H9 (cell line): ENCODE measurements around the gene ECHS1. TPM values are rescaled to one million over a fixed set of nuclear protein-coding genes. Genes with fewer than 3 reads are reported as not detected.

Experiments
- DNase-seq: peaks from one replicate; pipeline ENCODE4 v3.0.0-alpha.2; 2017
- H2AFZ ChIP-seq: one replicate; pipeline ENCODE4 v1.6.1; 2013; ENCODE audit warnings: mild to moderate bottlenecking, low read length, control low read depth, moderate library complexity
- H2AK5ac ChIP-seq: 2 replicates; pipeline ENCODE4 v1.6.1; 2013; ENCODE audit warnings: low read length, control low read depth, mixed read lengths; ENCODE audit not compliant: insufficient read length
- H2BK120ac ChIP-seq: one replicate; pipeline ENCODE4 v1.6.1; 2013; ENCODE audit warnings: low read depth, mild to moderate bottlenecking, low read length, control low read depth, inconsistent platforms; ENCODE audit not compliant: poor library complexity, severe bottlenecking
- H2BK12ac ChIP-seq: 2 replicates; pipeline ENCODE4 v1.6.1; 2013; ENCODE audit warnings: low read length, control low read depth, mixed read lengths, low read depth; ENCODE audit not compliant: insufficient read length
- H2BK15ac ChIP-seq: 2 replicates; pipeline ENCODE4 v1.6.1; 2013; ENCODE audit warnings: low read depth, low read length, control low read depth
- H2BK20ac ChIP-seq: one replicate; pipeline ENCODE4 v1.6.1; 2013; ENCODE audit warnings: low read depth, mild to moderate bottlenecking, low read length, control low read depth, inconsistent platforms; ENCODE audit not compliant: poor library complexity, severe bottlenecking
- H2BK5ac ChIP-seq: 2 replicates; pipeline ENCODE4 v1.6.1; 2013; ENCODE audit warnings: low read length, control low read depth, mixed read lengths; ENCODE audit not compliant: insufficient read length
- H3K14ac ChIP-seq: 2 replicates; pipeline ENCODE4 v1.6.1; 2013; ENCODE audit warnings: low read length, control low read depth; ENCODE audit not compliant: insufficient read depth
- H3K18ac ChIP-seq: 2 replicates; pipeline ENCODE4 v1.6.1; 2013; ENCODE audit warnings: low read depth, mild to moderate bottlenecking, mixed read lengths, low read length, control low read depth; ENCODE audit not compliant: insufficient read length
- H3K23ac ChIP-seq: 2 replicates; pipeline ENCODE4 v1.6.1; 2013; ENCODE audit warnings: low read length, control low read depth, mixed read lengths, low read depth; ENCODE audit not compliant: insufficient read length
- H3K23me2 ChIP-seq: 2 replicates; pipeline ENCODE4 v1.6.1; 2013; ENCODE audit warnings: low read depth, mild to moderate bottlenecking, mixed read lengths, low read length, control low read depth; ENCODE audit not compliant: insufficient read length, poor library complexity, severe bottlenecking
- H3K27ac ChIP-seq: 2 replicates; pipeline ENCODE4 v1.5.1; 2013; ENCODE audit warnings: low read length, control low read depth, mixed read lengths, low read depth; ENCODE audit not compliant: insufficient read length
- H3K27me3 ChIP-seq: 2 replicates; pipeline ENCODE4 v1.6.1; 2013; ENCODE audit warnings: low read length, control low read depth, inconsistent platforms; ENCODE audit not compliant: insufficient read depth
- H3K4ac ChIP-seq: 2 replicates; pipeline ENCODE4 v1.6.1; 2013; ENCODE audit warnings: low read depth, mild to moderate bottlenecking, control low read depth, inconsistent platforms, low read length, moderate library complexity
- H3K4me1 ChIP-seq: 2 replicates; pipeline ENCODE4 v1.6.1; 2013; ENCODE audit warnings: low read length, control low read depth, inconsistent platforms; ENCODE audit not compliant: insufficient read depth
- H3K4me2 ChIP-seq: 2 replicates; pipeline ENCODE4 v1.6.1; 2013; ENCODE audit warnings: low read length, control low read depth, mixed read lengths; ENCODE audit not compliant: insufficient read length, insufficient read depth
- H3K56ac ChIP-seq: 2 replicates; pipeline ENCODE4 v1.6.1; 2013; ENCODE audit warnings: low read depth, mild to moderate bottlenecking, mixed read lengths, low read length, control low read depth; ENCODE audit not compliant: insufficient read length
- H3K79me1 ChIP-seq: 2 replicates; pipeline ENCODE4 v1.6.1; 2013; ENCODE audit warnings: low read depth, mild to moderate bottlenecking, moderate library complexity, low read length, control low read depth, inconsistent platforms; ENCODE audit not compliant: insufficient read depth, poor library complexity, severe bottlenecking
- H3K79me2 ChIP-seq: 2 replicates; pipeline ENCODE4 v1.6.1; 2013; ENCODE audit warnings: low read length, control low read depth, inconsistent platforms; ENCODE audit not compliant: insufficient read depth
- H3K9ac ChIP-seq: 2 replicates; pipeline ENCODE4 v1.6.1; 2013; ENCODE audit warnings: low read length, control low read depth, mixed read lengths; ENCODE audit not compliant: insufficient read length; ENCODE audit errors: extremely low read depth
- H3K9me3 ChIP-seq: one replicate; pipeline ENCODE4 v1.6.1; 2013; ENCODE audit warnings: low read depth, low read length, inconsistent platforms; ENCODE audit not compliant: control insufficient read depth
- H3T11ph ChIP-seq: one replicate; pipeline ENCODE4 v1.6.1; 2013; ENCODE audit warnings: mild to moderate bottlenecking, low read length, control low read depth, inconsistent platforms
- H4K20me1 ChIP-seq: one replicate; pipeline ENCODE4 v1.6.1; 2013; ENCODE audit not compliant: control insufficient read depth, insufficient read length, insufficient read depth
- H4K5ac ChIP-seq: 2 replicates; pipeline ENCODE4 v1.6.1; 2013; ENCODE audit warnings: low read depth, mild to moderate bottlenecking, mixed read lengths, low read length, control low read depth; ENCODE audit not compliant: insufficient read length
- H4K8ac ChIP-seq: replicated peaks from 2 replicates; pipeline ENCODE4 v1.6.1; 2013; ENCODE audit warnings: low read length, control low read depth, mixed read lengths, low read depth; ENCODE audit not compliant: insufficient read length
- H4K91ac ChIP-seq: 2 replicates; pipeline ENCODE4 v1.6.1; 2013; ENCODE audit warnings: low read depth, mild to moderate bottlenecking, moderate library complexity, mixed read lengths, low read length, control low read depth; ENCODE audit not compliant: insufficient read length
- H3K27ac Mint-ChIP-seq, 3 experiments: 2 replicates in 2 of 3; 3 replicates in 1 of 3; pipeline ENCODE4 v1.8.0; 2020 to 2021; ENCODE audit warnings: mixed read lengths in 3 of 3, mild to moderate bottlenecking in 1 of 3, moderate library complexity in 1 of 3
- H3K27me3 Mint-ChIP-seq: 2 replicates; pipeline ENCODE4 v1.8.0; 2021; ENCODE audit warnings: low read depth, mild to moderate bottlenecking, moderate library complexity, mixed read lengths
- H3K36me3 Mint-ChIP-seq, 3 experiments: 2 replicates in 2 of 3; 3 replicates in 1 of 3; pipeline ENCODE4 v1.8.0; 2020 to 2021; ENCODE audit warnings: low read depth in 3 of 3, mixed read lengths in 3 of 3; ENCODE audit not compliant: insufficient read depth in 1 of 3
- H3K4me1 Mint-ChIP-seq, 2 experiments: 2 replicates each; pipeline ENCODE4 v1.8.0; 2020; ENCODE audit warnings: mixed read lengths in 2 of 2
- H3K4me3 Mint-ChIP-seq, 2 experiments: 2 replicates in 1 of 2; 3 replicates in 1 of 2; pipeline ENCODE4 v1.8.0; 2020 to 2021; ENCODE audit warnings: mild to moderate bottlenecking in 2 of 2, mixed read lengths in 2 of 2, moderate library complexity in 1 of 2
- H3K9me3 Mint-ChIP-seq, 2 experiments: 2 replicates in 1 of 2; 3 replicates in 1 of 2; pipeline ENCODE4 v1.8.0; 2020; ENCODE audit warnings: mild to moderate bottlenecking in 2 of 2, mixed read lengths in 2 of 2, moderate library complexity in 1 of 2
- WGBS: extraction: QIAGEN DNeasy Blood & Tissue Kit; methylation state at CpG from one replicate; pipeline ENCODE4 v1.1.7; 2013; ENCODE audit warnings: missing lambda C conversion rate, low lambda C conversion rate, mixed read lengths; ENCODE audit not compliant: insufficient read length; ENCODE audit errors: extremely low coverage; 5-methylcytosine and 5-hydroxymethylcytosine counted together
- total RNA-seq: library from RNA; stranded (reverse); gene quantifications from 2 replicates; pipeline ENCODE4 v1.2.1, GENCODE V29; 2021
- TF ChIP-seq, protein P1 (sequence below): fragments of 200-600 bp; sonication (generic); conservative IDR thresholded peaks from 3 replicates; pipeline ENCODE4 v1.8.0; 2021; ENCODE audit warnings: antibody characterized with exemption, mild to moderate bottlenecking

The ECHS1 gene
- total RNA-seq, 1 experiment from 2014 or later: 94.1 TPM

DNA sequence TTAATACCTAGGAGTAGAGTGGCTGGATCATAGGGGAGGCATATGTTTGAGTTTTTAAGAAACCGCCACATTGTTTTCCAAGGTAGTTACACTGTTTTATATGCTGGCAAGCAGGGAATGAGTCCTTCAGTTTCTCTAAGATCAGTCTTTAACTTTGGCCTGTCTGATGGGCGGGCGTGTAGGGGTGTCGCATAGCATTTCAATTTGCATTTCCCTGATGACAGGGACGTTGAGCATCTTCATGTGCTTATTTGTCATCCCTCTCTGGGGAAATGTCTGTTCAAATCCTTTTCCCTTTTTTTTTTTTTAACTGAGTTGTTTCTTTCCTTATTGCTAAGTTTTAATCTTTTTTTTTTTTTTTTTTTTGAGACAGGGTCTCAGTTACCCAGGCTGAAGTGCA lies 30.6 kb upstream of the ECHS1 start:
- H2AFZ ChIP-seq: no peak overlapping the region
- H2BK15ac ChIP-seq: no peak overlapping the region
- no peak overlapping the region for H3K27ac ChIP-seq
- H3K4me1 ChIP-seq: no peaks in the 10 kb centered on the region
- H2BK12ac ChIP-seq: no peak overlapping the region
- no peak overlapping the region for H3K14ac ChIP-seq
- peaks cover 3% of the 10 kb centered on the region; the same call in 1 of the 2 replicates for H3K79me2 ChIP-seq
- no peak overlapping the region for H2AK5ac ChIP-seq
- peaks cover 66 to 91% (median 85%) of the 10 kb centered on the region in 3 experiments; a peak in 6 of 7 replicates for H3K36me3 Mint-ChIP-seq
- no peak overlapping the region for H3K9ac ChIP-seq
- no peak overlapping the region for H4K8ac ChIP-seq
- WGBS: no CpG with 5 or more reads among the region's 5 CpGs
- no peak overlapping the region for H2BK20ac ChIP-seq
- H3K4me2 ChIP-seq: no peak overlapping the region
- no peaks in the 10 kb centered on the region for H3K23me2 ChIP-seq
- no peak overlapping the region for H4K5ac ChIP-seq
- no peak for DNase-seq
- H3K9me3 ChIP-seq: no peaks in the 10 kb centered on the region
- H3K4me1 Mint-ChIP-seq: no peaks in the 10 kb centered on the region
- H3K27ac Mint-ChIP-seq: no peak overlapping the region; a peak in 1 of 7 replicates
- H3K56ac ChIP-seq: no peak overlapping the region
- no peak overlapping the region for H3K18ac ChIP-seq
- H4K20me1 ChIP-seq: no peaks in the 10 kb centered on the region
- H3K27me3 Mint-ChIP-seq: no peaks in the 10 kb centered on the region
- no peak overlapping the region for H3K23ac ChIP-seq
- H3K27me3 ChIP-seq: no peaks in the 10 kb centered on the region
- H3K79me1 ChIP-seq: peaks cover 2% of the 10 kb centered on the region
- H3T11ph ChIP-seq: no peak overlapping the region
- H4K91ac ChIP-seq: no peak overlapping the region
- H3K9me3 Mint-ChIP-seq: peaks cover 0 to 3% of the 10 kb centered on the region in 2 experiments; a peak in 2 of 5 replicates
- H2BK5ac ChIP-seq: no peak overlapping the region
- no peak overlapping the region for H3K4ac ChIP-seq
- H3K4me3 Mint-ChIP-seq: no peak overlapping the region
- no peak overlapping the region for H2BK120ac ChIP-seq
- TF ChIP-seq, protein P1, sequence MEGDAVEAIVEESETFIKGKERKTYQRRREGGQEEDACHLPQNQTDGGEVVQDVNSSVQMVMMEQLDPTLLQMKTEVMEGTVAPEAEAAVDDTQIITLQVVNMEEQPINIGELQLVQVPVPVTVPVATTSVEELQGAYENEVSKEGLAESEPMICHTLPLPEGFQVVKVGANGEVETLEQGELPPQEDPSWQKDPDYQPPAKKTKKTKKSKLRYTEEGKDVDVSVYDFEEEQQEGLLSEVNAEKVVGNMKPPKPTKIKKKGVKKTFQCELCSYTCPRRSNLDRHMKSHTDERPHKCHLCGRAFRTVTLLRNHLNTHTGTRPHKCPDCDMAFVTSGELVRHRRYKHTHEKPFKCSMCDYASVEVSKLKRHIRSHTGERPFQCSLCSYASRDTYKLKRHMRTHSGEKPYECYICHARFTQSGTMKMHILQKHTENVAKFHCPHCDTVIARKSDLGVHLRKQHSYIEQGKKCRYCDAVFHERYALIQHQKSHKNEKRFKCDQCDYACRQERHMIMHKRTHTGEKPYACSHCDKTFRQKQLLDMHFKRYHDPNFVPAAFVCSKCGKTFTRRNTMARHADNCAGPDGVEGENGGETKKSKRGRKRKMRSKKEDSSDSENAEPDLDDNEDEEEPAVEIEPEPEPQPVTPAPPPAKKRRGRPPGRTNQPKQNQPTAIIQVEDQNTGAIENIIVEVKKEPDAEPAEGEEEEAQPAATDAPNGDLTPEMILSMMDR: no peak
